Iris pigment epithelial cell (primary cell): ENCODE data around the gene ENHO.

ENCODE experiments used
- DNase-seq: peaks from one replicate; pipeline ENCODE4 v3.0.0-alpha.2; 2011; ENCODE audit warnings: low read depth

The ENHO gene

DNA sequence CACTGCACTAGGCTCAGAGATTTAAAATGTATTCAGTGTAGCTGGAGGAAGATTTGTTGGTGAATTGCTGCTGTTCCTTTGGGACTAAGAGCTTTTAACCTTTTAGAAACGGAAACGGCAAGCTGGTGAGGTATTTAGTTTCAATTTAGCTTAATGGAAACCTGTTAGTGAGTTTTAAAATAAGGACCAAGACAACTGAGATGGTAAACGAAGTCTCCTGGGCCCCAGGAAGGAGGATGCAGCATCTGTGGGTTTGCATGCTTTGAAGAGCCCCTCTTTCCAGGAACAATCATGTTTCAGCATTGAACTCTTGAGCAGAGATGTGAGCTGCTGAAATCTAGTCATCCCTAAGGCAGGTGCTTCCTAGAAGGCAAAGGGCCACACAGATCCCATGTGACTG, 47.7 kb downstream of the ENHO start:
- DNase-seq = no peak
